Panc1 (cell line): ENCODE measurements around the gene MEGF8.

Source experiments
- POLR2AphosphoS5 ChIP-seq: IDR thresholded peaks from 2 replicates; pipeline ENCODE4 v1.6.1; 2012; ENCODE audit warnings: mild to moderate bottlenecking, low read depth, low read length, moderate library complexity
- TF ChIP-seq, protein P1 (sequence below): fragments of 450-650 bp; IDR thresholded peaks from 2 replicates; pipeline ENCODE4 v1.5.1; 2017; ENCODE audit warnings: mild to moderate bottlenecking

DNA sequence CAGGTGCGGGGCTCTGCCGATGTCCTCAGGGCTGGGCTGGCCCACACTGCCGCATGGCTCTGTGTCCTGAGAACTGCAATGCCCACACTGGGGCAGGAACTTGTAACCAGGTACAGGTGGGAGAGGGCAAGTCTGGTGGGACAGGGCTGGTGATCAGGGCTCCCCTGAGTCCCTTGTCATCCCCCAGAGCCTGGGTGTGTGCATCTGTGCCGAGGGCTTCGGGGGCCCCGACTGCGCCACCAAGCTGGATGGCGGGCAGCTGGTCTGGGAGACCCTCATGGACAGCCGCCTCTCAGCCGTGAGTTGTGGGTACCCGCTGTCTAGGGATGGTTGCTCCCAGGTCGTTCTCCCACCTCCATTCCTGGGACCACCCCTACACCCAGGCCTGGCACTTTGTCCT, 30.5 kb downstream of the MEGF8 start:
- TF ChIP-seq, protein P1, sequence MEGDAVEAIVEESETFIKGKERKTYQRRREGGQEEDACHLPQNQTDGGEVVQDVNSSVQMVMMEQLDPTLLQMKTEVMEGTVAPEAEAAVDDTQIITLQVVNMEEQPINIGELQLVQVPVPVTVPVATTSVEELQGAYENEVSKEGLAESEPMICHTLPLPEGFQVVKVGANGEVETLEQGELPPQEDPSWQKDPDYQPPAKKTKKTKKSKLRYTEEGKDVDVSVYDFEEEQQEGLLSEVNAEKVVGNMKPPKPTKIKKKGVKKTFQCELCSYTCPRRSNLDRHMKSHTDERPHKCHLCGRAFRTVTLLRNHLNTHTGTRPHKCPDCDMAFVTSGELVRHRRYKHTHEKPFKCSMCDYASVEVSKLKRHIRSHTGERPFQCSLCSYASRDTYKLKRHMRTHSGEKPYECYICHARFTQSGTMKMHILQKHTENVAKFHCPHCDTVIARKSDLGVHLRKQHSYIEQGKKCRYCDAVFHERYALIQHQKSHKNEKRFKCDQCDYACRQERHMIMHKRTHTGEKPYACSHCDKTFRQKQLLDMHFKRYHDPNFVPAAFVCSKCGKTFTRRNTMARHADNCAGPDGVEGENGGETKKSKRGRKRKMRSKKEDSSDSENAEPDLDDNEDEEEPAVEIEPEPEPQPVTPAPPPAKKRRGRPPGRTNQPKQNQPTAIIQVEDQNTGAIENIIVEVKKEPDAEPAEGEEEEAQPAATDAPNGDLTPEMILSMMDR, result no peak
- no peak for TF ChIP-seq POLR2AphosphoS5
